Endothelial cell of umbilical vein (primary cell): ENCODE results near the gene MRPS11. TPM values are rescaled to one million over a fixed set of nuclear protein-coding genes. Genes with fewer than 3 reads are reported as not detected.

Source experiments
- BruUV-seq: library from RNA; stranded (reverse); fragments of 400-500 nt; replicated peaks from 2 replicates; lab custom pipeline; 2021; lab: Mats Ljungman, UMichigan
- CTCF ChIA-PET: fragments of 300-600, 350-600 bp; sonication (Branson Sonifier 250); formaldehyde crosslinking; loops from one replicate; lab custom pipeline; 2021; ENCODE audit warnings: antibody characterized with exemption, inconsistent platforms; lab: Charles Lee
- POLR2A ChIA-PET: fragments of 300-600, 350-600 bp; sonication (Branson Sonifier 250); formaldehyde crosslinking; loops from one replicate; lab custom pipeline; 2021; ENCODE audit warnings: antibody characterized with exemption, inconsistent platforms; lab: Charles Lee
- DNase-seq: peaks from one replicate; pipeline ENCODE4 v3.0.0-alpha.2; 2011; ENCODE audit warnings: low read depth, low spot score
- FAIRE-seq: peaks from 2 replicates; lab custom pipeline; 2011; peaks lifted over from hg19 to GRCh38; lab: Jason Lieb, UNC
- H2AFZ ChIP-seq: 2 replicates; pipeline ENCODE4 v1.6.0; 2012; ENCODE audit warnings: low read depth, low read length, control low read depth, inconsistent platforms
- H3K27ac ChIP-seq: 2 replicates; pipeline ENCODE4 v1.5.1; 2011; ENCODE audit warnings: low read depth, mild to moderate bottlenecking, control low read depth, low read length, moderate library complexity; ENCODE audit not compliant: insufficient read depth
- H3K27me3 ChIP-seq, 2 experiments: 2 replicates each; pipeline versions ENCODE4 v1.6.0 to v1.6.1; 2011; ENCODE audit warnings: low read length in 2 of 2, mixed read lengths in 1 of 2; ENCODE audit not compliant: control insufficient read depth in 2 of 2, insufficient read depth in 2 of 2
- H3K36me3 ChIP-seq, 2 experiments: 2 replicates in 1 of 2; 3 replicates in 1 of 2; pipeline ENCODE4 v1.5.1; 2011; ENCODE audit warnings: low read length in 2 of 2, mild to moderate bottlenecking in 1 of 2, moderate library complexity in 1 of 2; ENCODE audit not compliant: control insufficient read depth in 2 of 2, insufficient read depth in 2 of 2; ENCODE audit errors: extremely low read depth in 1 of 2
- H3K4me1 ChIP-seq: 3 replicates; pipeline ENCODE4 v1.5.1; 2011; ENCODE audit warnings: mild to moderate bottlenecking, low read length; ENCODE audit not compliant: control insufficient read depth, insufficient read depth; ENCODE audit errors: extremely low read depth
- H3K4me2 ChIP-seq: 2 replicates; pipeline ENCODE4 v1.6.1; 2011; ENCODE audit warnings: low read length, control low read depth, mixed read lengths; ENCODE audit not compliant: insufficient read depth
- H3K4me3 ChIP-seq, 3 experiments: fragments of 200-600 bp in 1 of 3; sonication (generic), shearing (Covaris generic) in 1 of 3; replicated peaks in 1 of 3; 2 replicates each; pipeline ENCODE4 v1.5.1; 2011 to 2016; ENCODE audit warnings: control low read depth in 3 of 3, low read length in 3 of 3, mild to moderate bottlenecking in 2 of 3, inconsistent platforms in 1 of 3, low read depth in 1 of 3, moderate library complexity in 1 of 3; ENCODE audit not compliant: insufficient read depth in 1 of 3
- H3K79me2 ChIP-seq: 2 replicates; pipeline ENCODE4 v1.6.0; 2012; ENCODE audit warnings: low read length, inconsistent platforms; ENCODE audit not compliant: control insufficient read depth, insufficient read depth
- H3K9ac ChIP-seq: replicated peaks from 2 replicates; pipeline ENCODE3; 2011; ENCODE audit warnings: low read length, control low read depth; ENCODE audit not compliant: insufficient read depth; ENCODE audit errors: extremely low read depth
- H3K9me1 ChIP-seq: replicated peaks from 3 replicates; pipeline ENCODE4 v1.6.0; 2011; ENCODE audit warnings: mild to moderate bottlenecking, low read length; ENCODE audit not compliant: control insufficient read depth, insufficient read depth; ENCODE audit errors: extremely low read depth
- H3K9me3 ChIP-seq: replicated peaks from 2 replicates; pipeline ENCODE4 v1.5.1; 2012; ENCODE audit warnings: low read length, inconsistent platforms; ENCODE audit not compliant: control insufficient read depth, insufficient read depth
- H4K20me1 ChIP-seq: replicated peaks from 2 replicates; pipeline ENCODE3; 2011; ENCODE audit warnings: mild to moderate bottlenecking, low read length; ENCODE audit not compliant: control insufficient read depth, insufficient read depth; ENCODE audit errors: extremely low read depth
- FOS ChIP-seq: IDR thresholded peaks from 2 replicates; pipeline ENCODE4 v1.6.1; 2011; ENCODE audit warnings: mild to moderate bottlenecking, low read length, moderate library complexity, borderline replicate concordance; ENCODE audit not compliant: insufficient read depth
- GATA2 ChIP-seq: IDR thresholded peaks from 2 replicates; pipeline ENCODE4 v1.7.0; 2011; ENCODE audit warnings: low read depth, mild to moderate bottlenecking, moderate library complexity, mixed read lengths, low read length; ENCODE audit not compliant: insufficient read length, insufficient read depth
- JUN ChIP-seq: IDR thresholded peaks from 2 replicates; pipeline ENCODE4 v1.6.1; 2011; ENCODE audit warnings: borderline replicate concordance, low read depth; ENCODE audit not compliant: insufficient read length, insufficient read depth
- MYC ChIP-seq: IDR thresholded peaks from one replicate; pipeline ENCODE4 v1.6.1; 2011; ENCODE audit warnings: mild to moderate bottlenecking, low read depth, low read length
- POLR2A ChIP-seq: IDR thresholded peaks from 2 replicates; pipeline ENCODE4 v1.6.1; 2012; ENCODE audit warnings: low read depth, mild to moderate bottlenecking, control low read depth, low read length
- POLR2AphosphoS5 ChIP-seq: IDR thresholded peaks from 2 replicates; pipeline ENCODE4 v1.6.1; 2012; ENCODE audit warnings: low read depth, mild to moderate bottlenecking, control low read depth, low read length, moderate library complexity; ENCODE audit not compliant: insufficient read depth
- dilution Hi-C: fragments of 300-500 bp; cut with MboI; formaldehyde crosslinking; loops from one replicate; pipeline ENCODE4 v1.15.0; 2019; ENCODE audit warnings: low sequenced_read_pairs; ENCODE audit not compliant: extremely low pct_ligation_motif_present
- intact Hi-C: fragments of 100-400 bp; cut with micrococcal nuclease; formaldehyde crosslinking; loops from one replicate; pipeline ENCODE4 v1.10.0; 2022
- polyA plus RNA-seq, 4 experiments: library from polyadenylated mRNA; depleted of rRNA in 3 of 4; stranded (reverse) in 3 of 4; unstranded in 1 of 4; fragments of >200 nt; gene quantifications; 2 replicates each; pipeline versions ENCODE4 v1.2.1 to v1.2.3, GENCODE V29; 2011 to 2012; ENCODE audit warnings: missing spikeins in 1 of 4
- total RNA-seq: library from RNA; stranded (reverse); gene quantifications from 2 replicates; pipeline ENCODE4 v1.2.3, GENCODE V29; 2021
- TF ChIP-seq, protein P1 (sequence below): IDR thresholded peaks from 2 replicates; pipeline ENCODE4 v1.6.1; 2011; ENCODE audit not compliant: insufficient read depth, insufficient read length
- TF ChIP-seq, protein P2 (sequence below), 2 donors: IDR thresholded peaks; 1 replicate in 1 of 2; 2 replicates in 1 of 2; pipeline ENCODE4 v1.5.1; 2011; ENCODE audit warnings: low read length in 2 of 2, mild to moderate bottlenecking in 2 of 2, moderate library complexity in 2 of 2, control low read depth in 1 of 2, inconsistent platforms in 1 of 2, low read depth in 1 of 2; ENCODE audit not compliant: insufficient read depth in 1 of 2; ENCODE audit errors: extremely low read depth in 1 of 2

Gene MRPS11
- total and polyA plus RNA-seq, 2 donors (not counting 3 experiments of a cell fraction or from before 2014, with no cell fraction given) = 66.3 to 97.9 TPM

DNA sequence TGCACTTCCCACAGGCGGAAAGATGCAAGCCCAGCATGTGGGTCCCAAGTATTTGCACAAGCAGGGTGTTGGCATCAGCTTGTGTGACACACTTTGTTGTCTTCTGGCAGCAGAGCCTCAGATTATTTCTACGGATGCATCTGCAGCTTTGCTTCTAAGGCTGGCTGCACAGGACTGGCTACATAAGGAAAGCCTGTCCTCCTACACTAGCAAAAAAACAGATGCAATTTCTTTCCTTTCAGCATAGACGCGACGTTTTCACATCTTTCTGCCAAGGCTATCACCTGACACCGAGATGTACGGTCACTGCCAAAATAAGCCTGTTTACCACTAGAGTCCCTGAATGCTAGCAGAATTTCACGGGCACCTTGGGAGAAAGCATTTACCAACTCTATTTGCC lies 13.5 kb downstream of the MRPS11 start:
- FAIRE-seq (no peak), DNase-seq (no peak)
- no peak overlapping the region for H3K9ac ChIP-seq
- intact Hi-C loops (no loop called here), dilution Hi-C loops (no loop called here)
- no peak overlapping the region for H3K4me2 ChIP-seq
- no peaks in the 10 kb centered on the region for H3K79me2 ChIP-seq
- no peak overlapping the region for H3K4me3 ChIP-seq
- H3K36me3 ChIP-seq = peaks cover 1 to 6% of the 10 kb centered on the region in 2 experiments
- H3K4me1 ChIP-seq = no peaks in the 10 kb centered on the region
- H3K9me1 ChIP-seq = no peaks in the 10 kb centered on the region
- H3K27me3 ChIP-seq = no peaks in the 10 kb centered on the region
- H3K27ac ChIP-seq = no peak overlapping the region
- no peaks in the 10 kb centered on the region for H4K20me1 ChIP-seq
- BruUV-seq = no TSS peak
- TF ChIP-seq, protein P1, sequence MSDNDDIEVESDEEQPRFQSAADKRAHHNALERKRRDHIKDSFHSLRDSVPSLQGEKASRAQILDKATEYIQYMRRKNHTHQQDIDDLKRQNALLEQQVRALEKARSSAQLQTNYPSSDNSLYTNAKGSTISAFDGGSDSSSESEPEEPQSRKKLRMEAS = no peak
- TF ChIP-seq JUN (no peak), POLR2AphosphoS5 (no peak), POLR2A (no peak), FOS (no peak), MYC (no peak), GATA2 (no peak)
- TF ChIP-seq, protein P2, sequence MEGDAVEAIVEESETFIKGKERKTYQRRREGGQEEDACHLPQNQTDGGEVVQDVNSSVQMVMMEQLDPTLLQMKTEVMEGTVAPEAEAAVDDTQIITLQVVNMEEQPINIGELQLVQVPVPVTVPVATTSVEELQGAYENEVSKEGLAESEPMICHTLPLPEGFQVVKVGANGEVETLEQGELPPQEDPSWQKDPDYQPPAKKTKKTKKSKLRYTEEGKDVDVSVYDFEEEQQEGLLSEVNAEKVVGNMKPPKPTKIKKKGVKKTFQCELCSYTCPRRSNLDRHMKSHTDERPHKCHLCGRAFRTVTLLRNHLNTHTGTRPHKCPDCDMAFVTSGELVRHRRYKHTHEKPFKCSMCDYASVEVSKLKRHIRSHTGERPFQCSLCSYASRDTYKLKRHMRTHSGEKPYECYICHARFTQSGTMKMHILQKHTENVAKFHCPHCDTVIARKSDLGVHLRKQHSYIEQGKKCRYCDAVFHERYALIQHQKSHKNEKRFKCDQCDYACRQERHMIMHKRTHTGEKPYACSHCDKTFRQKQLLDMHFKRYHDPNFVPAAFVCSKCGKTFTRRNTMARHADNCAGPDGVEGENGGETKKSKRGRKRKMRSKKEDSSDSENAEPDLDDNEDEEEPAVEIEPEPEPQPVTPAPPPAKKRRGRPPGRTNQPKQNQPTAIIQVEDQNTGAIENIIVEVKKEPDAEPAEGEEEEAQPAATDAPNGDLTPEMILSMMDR (IDR thresholded peaks at IDR 0.05; ENCODE audit: extremely low read depth in 1 of 2, insufficient read depth in 1 of 2, low read depth in 1 of 2, low read length in 2 of 2) = no peak
- no peak overlapping the region for H2AFZ ChIP-seq
- CTCF ChIA-PET = no interaction called here
- POLR2A ChIA-PET = no interaction called here
- no peaks in the 10 kb centered on the region for H3K9me3 ChIP-seq
